H9 (cell line): ENCODE data around the gene RNF181. TPM values are rescaled to one million over a fixed set of nuclear protein-coding genes. Genes with fewer than 3 reads are reported as not detected.
A peak's percentile ranks its signal among the peaks of the same experiment; 100 is the strongest.

Source experiments
- DNase-seq: peaks from one replicate; pipeline ENCODE4 v3.0.0-alpha.2; 2017
- H2AFZ ChIP-seq: one replicate; pipeline ENCODE4 v1.6.1; 2013; ENCODE audit warnings: mild to moderate bottlenecking, low read length, control low read depth, moderate library complexity
- H2AK5ac ChIP-seq: 2 replicates; pipeline ENCODE4 v1.6.1; 2013; ENCODE audit warnings: low read length, control low read depth, mixed read lengths; ENCODE audit not compliant: insufficient read length
- H2BK120ac ChIP-seq: one replicate; pipeline ENCODE4 v1.6.1; 2013; ENCODE audit warnings: low read depth, mild to moderate bottlenecking, low read length, control low read depth, inconsistent platforms; ENCODE audit not compliant: poor library complexity, severe bottlenecking
- H2BK12ac ChIP-seq: 2 replicates; pipeline ENCODE4 v1.6.1; 2013; ENCODE audit warnings: low read length, control low read depth, mixed read lengths, low read depth; ENCODE audit not compliant: insufficient read length
- H2BK15ac ChIP-seq: 2 replicates; pipeline ENCODE4 v1.6.1; 2013; ENCODE audit warnings: low read depth, low read length, control low read depth
- H2BK20ac ChIP-seq: one replicate; pipeline ENCODE4 v1.6.1; 2013; ENCODE audit warnings: low read depth, mild to moderate bottlenecking, low read length, control low read depth, inconsistent platforms; ENCODE audit not compliant: poor library complexity, severe bottlenecking
- H2BK5ac ChIP-seq: 2 replicates; pipeline ENCODE4 v1.6.1; 2013; ENCODE audit warnings: low read length, control low read depth, mixed read lengths; ENCODE audit not compliant: insufficient read length
- H3K14ac ChIP-seq: 2 replicates; pipeline ENCODE4 v1.6.1; 2013; ENCODE audit warnings: low read length, control low read depth; ENCODE audit not compliant: insufficient read depth
- H3K18ac ChIP-seq: 2 replicates; pipeline ENCODE4 v1.6.1; 2013; ENCODE audit warnings: low read depth, mild to moderate bottlenecking, mixed read lengths, low read length, control low read depth; ENCODE audit not compliant: insufficient read length
- H3K23ac ChIP-seq: 2 replicates; pipeline ENCODE4 v1.6.1; 2013; ENCODE audit warnings: low read length, control low read depth, mixed read lengths, low read depth; ENCODE audit not compliant: insufficient read length
- H3K23me2 ChIP-seq: 2 replicates; pipeline ENCODE4 v1.6.1; 2013; ENCODE audit warnings: low read depth, mild to moderate bottlenecking, mixed read lengths, low read length, control low read depth; ENCODE audit not compliant: insufficient read length, poor library complexity, severe bottlenecking
- H3K27ac ChIP-seq: 2 replicates; pipeline ENCODE4 v1.5.1; 2013; ENCODE audit warnings: low read length, control low read depth, mixed read lengths, low read depth; ENCODE audit not compliant: insufficient read length
- H3K27me3 ChIP-seq: 2 replicates; pipeline ENCODE4 v1.6.1; 2013; ENCODE audit warnings: low read length, control low read depth, inconsistent platforms; ENCODE audit not compliant: insufficient read depth
- H3K4ac ChIP-seq: 2 replicates; pipeline ENCODE4 v1.6.1; 2013; ENCODE audit warnings: low read depth, mild to moderate bottlenecking, control low read depth, inconsistent platforms, low read length, moderate library complexity
- H3K4me1 ChIP-seq: 2 replicates; pipeline ENCODE4 v1.6.1; 2013; ENCODE audit warnings: low read length, control low read depth, inconsistent platforms; ENCODE audit not compliant: insufficient read depth
- H3K4me2 ChIP-seq: 2 replicates; pipeline ENCODE4 v1.6.1; 2013; ENCODE audit warnings: low read length, control low read depth, mixed read lengths; ENCODE audit not compliant: insufficient read length, insufficient read depth
- H3K56ac ChIP-seq: 2 replicates; pipeline ENCODE4 v1.6.1; 2013; ENCODE audit warnings: low read depth, mild to moderate bottlenecking, mixed read lengths, low read length, control low read depth; ENCODE audit not compliant: insufficient read length
- H3K79me1 ChIP-seq: 2 replicates; pipeline ENCODE4 v1.6.1; 2013; ENCODE audit warnings: low read depth, mild to moderate bottlenecking, moderate library complexity, low read length, control low read depth, inconsistent platforms; ENCODE audit not compliant: insufficient read depth, poor library complexity, severe bottlenecking
- H3K79me2 ChIP-seq: 2 replicates; pipeline ENCODE4 v1.6.1; 2013; ENCODE audit warnings: low read length, control low read depth, inconsistent platforms; ENCODE audit not compliant: insufficient read depth
- H3K9ac ChIP-seq: 2 replicates; pipeline ENCODE4 v1.6.1; 2013; ENCODE audit warnings: low read length, control low read depth, mixed read lengths; ENCODE audit not compliant: insufficient read length; ENCODE audit errors: extremely low read depth
- H3K9me3 ChIP-seq: one replicate; pipeline ENCODE4 v1.6.1; 2013; ENCODE audit warnings: low read depth, low read length, inconsistent platforms; ENCODE audit not compliant: control insufficient read depth
- H3T11ph ChIP-seq: one replicate; pipeline ENCODE4 v1.6.1; 2013; ENCODE audit warnings: mild to moderate bottlenecking, low read length, control low read depth, inconsistent platforms
- H4K20me1 ChIP-seq: one replicate; pipeline ENCODE4 v1.6.1; 2013; ENCODE audit not compliant: control insufficient read depth, insufficient read length, insufficient read depth
- H4K5ac ChIP-seq: 2 replicates; pipeline ENCODE4 v1.6.1; 2013; ENCODE audit warnings: low read depth, mild to moderate bottlenecking, mixed read lengths, low read length, control low read depth; ENCODE audit not compliant: insufficient read length
- H4K8ac ChIP-seq: replicated peaks from 2 replicates; pipeline ENCODE4 v1.6.1; 2013; ENCODE audit warnings: low read length, control low read depth, mixed read lengths, low read depth; ENCODE audit not compliant: insufficient read length
- H4K91ac ChIP-seq: 2 replicates; pipeline ENCODE4 v1.6.1; 2013; ENCODE audit warnings: low read depth, mild to moderate bottlenecking, moderate library complexity, mixed read lengths, low read length, control low read depth; ENCODE audit not compliant: insufficient read length
- H3K27ac Mint-ChIP-seq, 3 experiments: 2 replicates in 2 of 3; 3 replicates in 1 of 3; pipeline ENCODE4 v1.8.0; 2020 to 2021; ENCODE audit warnings: mixed read lengths in 3 of 3, mild to moderate bottlenecking in 1 of 3, moderate library complexity in 1 of 3
- H3K27me3 Mint-ChIP-seq: 2 replicates; pipeline ENCODE4 v1.8.0; 2021; ENCODE audit warnings: low read depth, mild to moderate bottlenecking, moderate library complexity, mixed read lengths
- H3K36me3 Mint-ChIP-seq, 3 experiments: 2 replicates in 2 of 3; 3 replicates in 1 of 3; pipeline ENCODE4 v1.8.0; 2020 to 2021; ENCODE audit warnings: low read depth in 3 of 3, mixed read lengths in 3 of 3; ENCODE audit not compliant: insufficient read depth in 1 of 3
- H3K4me1 Mint-ChIP-seq, 2 experiments: 2 replicates each; pipeline ENCODE4 v1.8.0; 2020; ENCODE audit warnings: mixed read lengths in 2 of 2
- H3K4me3 Mint-ChIP-seq, 2 experiments: 2 replicates in 1 of 2; 3 replicates in 1 of 2; pipeline ENCODE4 v1.8.0; 2020 to 2021; ENCODE audit warnings: mild to moderate bottlenecking in 2 of 2, mixed read lengths in 2 of 2, moderate library complexity in 1 of 2
- H3K9me3 Mint-ChIP-seq, 2 experiments: 2 replicates in 1 of 2; 3 replicates in 1 of 2; pipeline ENCODE4 v1.8.0; 2020; ENCODE audit warnings: mild to moderate bottlenecking in 2 of 2, mixed read lengths in 2 of 2, moderate library complexity in 1 of 2
- CTCF ChIP-seq: fragments of 200-600 bp; sonication (generic); conservative IDR thresholded peaks from 3 replicates; pipeline ENCODE4 v1.8.0; 2021; ENCODE audit warnings: antibody characterized with exemption, mild to moderate bottlenecking
- WGBS: extraction: QIAGEN DNeasy Blood & Tissue Kit; methylation state at CpG from one replicate; pipeline ENCODE4 v1.1.7; 2013; ENCODE audit warnings: missing lambda C conversion rate, low lambda C conversion rate, mixed read lengths; ENCODE audit not compliant: insufficient read length; ENCODE audit errors: extremely low coverage; 5-methylcytosine and 5-hydroxymethylcytosine counted together
- total RNA-seq: library from RNA; stranded (reverse); gene quantifications from 2 replicates; pipeline ENCODE4 v1.2.1, GENCODE V29; 2021

The RNF181 gene
- total RNA-seq, 1 experiment from 2014 or later, result 122 TPM

- H3K36me3 Mint-ChIP-seq, result peaks cover 0 to 26% (median 19%) of the 10 kb centered on the region in 3 experiments; a peak in 5 of 7 replicates
- Histone ChIP-seq H3T11ph (no peak overlapping the region), H3K4me1 (peaks cover 3% of the 10 kb centered on the region; the same call in 1 of the 2 replicates), H3K23me2 (peaks cover 4% of the 10 kb centered on the region), H2BK120ac (no peak overlapping the region), H3K27ac (no peak overlapping the region), H3K4ac (no peak overlapping the region), H4K8ac (no peak overlapping the region), H3K79me1 (no peaks in the 10 kb centered on the region), H3K27me3 (no peaks in the 10 kb centered on the region), H2BK15ac (no peak overlapping the region), H3K9me3 (no peaks in the 10 kb centered on the region), H3K56ac (no peak overlapping the region), H3K79me2 (no peaks in the 10 kb centered on the region), H2AFZ (no peak overlapping the region), H3K23ac (no peak overlapping the region), H2BK5ac (no peak overlapping the region), H2AK5ac (no peak overlapping the region), H4K20me1 (no peaks in the 10 kb centered on the region), H3K9ac (peak overlapping the region; percentile 62), H2BK20ac (no peak overlapping the region), H3K18ac (no peak overlapping the region), H4K5ac (no peak overlapping the region), H3K14ac (0 out of 2 replicates have a peak overlapping the region, but pooled peaks have one; percentile 38), H4K91ac (no peak overlapping the region), H3K4me2 (peak overlapping the region; percentile 59), H2BK12ac (no peak overlapping the region)
- H3K27ac Mint-ChIP-seq, result peak overlapping the region in 1 of 3 experiments; percentile 87; a peak in 1 of 7 replicates
- WGBS, result no CpG with 5 or more reads among the region's 36 CpGs
- DNase-seq, result peak; percentile 61
- peak overlapping the region; percentile 83 to 88 for H3K4me3 Mint-ChIP-seq
- no peaks in the 10 kb centered on the region for H3K27me3 Mint-ChIP-seq
- H3K4me1 Mint-ChIP-seq, result peaks cover 17 to 20% of the 10 kb centered on the region in 2 experiments
- no peaks in the 10 kb centered on the region for H3K9me3 Mint-ChIP-seq
- no peak for TF ChIP-seq CTCF
Measured at GRCh38 chr2:85601771-85602475, 6.4 kb downstream of the RNF181 start.
